SKM-1 treated with dmso at 0.1 percent for 144 hours (cell line): Measurements from ENCODE around the gene GSS.

Experiments used
- DNase-seq: peaks from one replicate; lab custom pipeline; 2025; ENCODE audit not compliant: unreplicated experiment; lab: John Stamatoyannopoulos, UW

The GSS gene

DNA sequence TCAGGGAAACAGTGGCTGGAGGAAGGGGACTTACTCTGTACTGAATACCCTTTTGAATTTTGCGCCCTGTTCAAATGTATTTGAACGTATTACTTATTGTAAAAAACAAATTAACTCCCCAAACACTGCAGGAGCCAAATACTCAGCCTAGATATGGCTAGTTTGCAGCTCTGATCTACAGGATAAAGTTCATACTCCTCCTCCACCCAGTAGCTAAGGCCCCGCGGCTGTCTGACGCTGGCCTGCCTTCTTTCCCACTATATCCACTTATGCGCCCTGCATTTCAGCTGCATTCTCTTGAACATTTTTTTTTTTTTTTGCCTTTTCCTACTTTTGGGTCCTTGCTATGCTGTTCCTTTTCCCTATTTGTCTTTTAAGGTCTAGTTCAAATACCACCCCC is 6.5 kb downstream of the GSS start:
- no peak for DNase-seq

DNA sequence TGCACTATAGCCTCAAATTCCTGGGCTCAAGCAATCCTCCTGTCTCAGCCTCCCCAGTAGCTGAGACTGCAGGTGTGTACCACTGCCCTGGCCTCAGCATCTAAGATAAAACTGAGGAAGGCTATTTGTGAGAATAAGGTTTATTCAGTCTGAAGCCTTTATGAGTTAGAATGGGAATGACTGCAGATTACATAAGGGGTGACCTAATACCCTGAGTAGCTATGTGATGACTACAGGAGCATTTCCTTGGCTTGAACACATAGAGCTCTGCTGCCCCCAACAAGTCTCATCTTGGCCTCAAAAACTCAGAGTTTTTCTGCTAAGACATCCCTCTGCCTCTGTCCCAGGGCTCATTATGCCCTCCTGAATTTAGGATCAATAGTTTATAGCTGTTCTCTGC is 7.6 kb downstream of the GSS start:
- no peak for DNase-seq

DNA sequence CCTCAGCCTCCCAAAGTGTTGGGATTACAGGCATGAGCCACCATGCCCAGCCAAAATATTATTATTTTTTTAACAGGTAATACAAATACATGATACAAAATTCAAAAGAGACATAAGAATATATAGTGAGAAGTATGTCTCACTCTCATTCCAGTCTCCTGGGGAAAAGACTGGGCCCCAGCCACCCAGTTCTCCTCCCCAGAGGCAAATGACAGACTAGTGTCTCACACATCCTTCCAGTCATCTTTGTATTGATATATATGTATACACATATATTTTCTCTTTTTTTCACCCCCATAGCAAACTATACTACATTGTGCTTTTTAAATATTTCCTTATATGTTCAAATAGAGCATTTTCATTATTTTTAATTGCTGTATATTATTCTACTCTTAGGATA is 8.3 kb downstream of the GSS start:
- DNase-seq: no peak

GRCh38 chr20:34946661-34947060 is 8.9 kb downstream of the GSS start:
- DNase-seq: no peak

- no peak for DNase-seq
Measured at GRCh38 chr20:34945315-34946077, 10.1 kb downstream of the GSS start.

- DNase-seq: no peak
Measured at GRCh38 chr20:34943808-34944567, 11.6 kb downstream of the GSS start.

DNA sequence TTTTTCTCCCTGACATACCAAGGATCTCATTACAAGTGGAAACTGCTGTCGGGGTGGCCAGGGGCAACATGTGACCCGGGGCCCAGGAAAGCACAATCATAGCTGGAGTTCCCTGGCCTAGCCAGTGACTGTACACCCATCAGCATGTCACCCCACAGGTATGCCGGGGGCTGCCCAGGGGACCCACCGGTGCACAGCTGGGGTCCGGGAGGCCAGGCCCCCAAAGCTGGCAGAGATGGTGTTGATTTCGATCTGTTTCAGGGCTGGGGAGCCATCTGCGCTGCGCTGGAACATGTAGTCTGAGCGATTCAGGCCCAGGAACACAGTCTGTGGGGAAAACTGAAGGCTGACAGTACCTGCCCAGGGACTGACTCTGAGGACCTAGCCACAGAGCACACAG is 13.3 kb downstream of the GSS start:
- DNase-seq: no peak

- DNase-seq: no peak
Measured at GRCh38 chr20:34941226-34941625, 14.4 kb downstream of the GSS start.

GRCh38 chr20:34940081-34940481 is 15.5 kb downstream of the GSS start:
- DNase-seq: no peak

GRCh38 chr20:34938466-34939163 is 17.0 kb downstream of the GSS start:
- peak; percentile 82 for DNase-seq

- no peak for DNase-seq
Measured at GRCh38 chr20:34931771-34932170, 23.8 kb downstream of the GSS start.

- DNase-seq: no peak
Measured at GRCh38 chr20:34928411-34928810, 27.2 kb downstream of the GSS start.

DNA sequence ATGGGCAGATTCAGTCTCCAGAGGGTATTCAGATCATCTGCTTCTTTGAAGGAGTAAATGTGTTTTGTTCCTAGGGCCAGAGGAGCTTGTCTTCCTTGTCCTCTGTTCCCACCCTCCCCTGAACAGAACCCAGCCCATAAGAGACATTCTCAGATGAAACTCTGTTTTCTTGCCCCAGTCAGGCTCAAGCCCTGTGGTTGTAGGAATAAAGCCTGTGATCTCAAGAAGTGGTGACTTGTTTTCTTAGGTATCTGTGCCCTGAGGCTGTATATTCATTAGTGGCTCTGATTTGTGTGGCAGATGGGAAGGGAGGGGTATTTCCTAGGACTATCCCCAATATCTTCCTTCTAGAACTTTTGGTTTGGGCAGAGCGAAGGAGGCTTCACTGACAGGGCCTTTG is 27.9 kb downstream of the GSS start:
- DNase-seq: no peak

GRCh38 chr20:34926581-34926980 is 29.0 kb downstream of the GSS start:
- no peak for DNase-seq

DNA sequence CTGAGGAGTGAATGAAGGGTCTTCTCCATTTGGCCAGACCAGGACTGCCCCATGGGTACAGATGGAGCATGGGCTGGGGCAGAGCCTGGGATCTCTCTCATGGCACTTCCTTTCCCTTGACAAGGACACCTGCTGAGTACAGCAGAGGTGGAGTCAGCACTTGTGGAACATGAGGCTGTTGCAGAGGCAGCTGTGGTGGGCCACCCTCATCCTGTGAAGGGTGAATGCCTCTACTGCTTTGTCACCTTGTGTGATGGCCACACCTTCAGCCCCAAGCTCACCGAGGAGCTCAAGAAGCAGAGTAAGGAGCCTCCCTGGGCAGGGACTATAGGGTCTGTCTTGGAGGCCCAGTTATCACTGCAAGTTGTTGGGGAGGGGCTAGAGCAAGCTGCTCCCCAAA is 29.6 kb downstream of the GSS start:
- no peak for DNase-seq

DNA sequence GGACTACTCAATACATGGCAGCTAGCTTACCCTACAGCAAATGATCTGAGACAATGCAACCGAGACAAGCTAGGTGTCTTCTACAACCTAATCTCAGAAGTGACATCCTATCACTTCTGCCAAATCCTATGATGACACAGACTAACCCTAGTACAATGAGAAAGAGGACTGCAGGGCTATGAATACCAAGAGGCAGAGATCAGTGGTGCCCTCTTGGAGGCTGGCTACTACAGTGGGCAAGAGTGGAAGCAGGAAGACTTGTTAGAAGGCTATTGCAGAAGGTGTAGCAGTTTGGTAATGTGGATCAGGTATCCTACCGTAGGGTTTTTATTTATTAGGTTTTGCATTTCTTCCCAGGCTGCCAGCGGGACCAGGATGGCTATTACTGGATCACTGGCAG is 30.3 kb downstream of the GSS start:
- DNase-seq: no peak

GRCh38 chr20:34923414-34923813 is 32.2 kb downstream of the GSS start:
- DNase-seq: no peak

DNA sequence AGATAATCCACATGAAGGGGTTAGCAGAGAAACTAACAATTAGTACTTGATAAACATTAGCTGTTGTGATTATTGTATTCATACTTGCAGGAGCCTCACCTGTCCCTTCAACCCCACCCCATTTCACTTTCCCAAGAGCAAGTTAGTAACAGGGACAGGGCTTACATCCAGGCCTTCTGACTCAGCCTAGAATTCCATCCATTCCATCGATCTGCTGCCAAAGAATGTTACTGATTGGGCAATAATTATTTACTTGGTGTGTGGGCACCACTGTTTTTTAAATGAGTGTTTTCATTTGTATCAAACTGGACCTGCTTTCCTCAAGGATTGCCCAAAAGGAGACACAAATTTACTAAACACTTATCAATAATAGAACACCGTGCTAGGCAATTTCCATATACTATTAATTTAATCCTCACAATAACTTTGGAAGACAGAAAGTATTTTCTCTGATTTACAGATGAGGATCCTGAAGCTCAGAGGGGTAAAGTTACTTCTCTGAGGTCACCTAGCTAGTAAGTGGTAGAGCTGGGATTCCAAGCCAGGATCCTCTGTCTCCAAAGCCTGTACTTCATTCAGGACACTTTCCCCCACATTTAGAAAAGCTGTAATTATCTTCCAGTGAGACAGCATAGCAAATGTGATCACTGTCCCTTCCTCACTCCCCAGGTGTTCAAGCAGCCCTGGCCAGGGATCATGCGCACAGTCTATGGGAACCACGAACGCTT is 32.8 kb downstream of the GSS start:
- DNase-seq: no peak

GRCh38 chr20:34921436-34921835 is 34.2 kb downstream of the GSS start:
- DNase-seq: no peak

DNA sequence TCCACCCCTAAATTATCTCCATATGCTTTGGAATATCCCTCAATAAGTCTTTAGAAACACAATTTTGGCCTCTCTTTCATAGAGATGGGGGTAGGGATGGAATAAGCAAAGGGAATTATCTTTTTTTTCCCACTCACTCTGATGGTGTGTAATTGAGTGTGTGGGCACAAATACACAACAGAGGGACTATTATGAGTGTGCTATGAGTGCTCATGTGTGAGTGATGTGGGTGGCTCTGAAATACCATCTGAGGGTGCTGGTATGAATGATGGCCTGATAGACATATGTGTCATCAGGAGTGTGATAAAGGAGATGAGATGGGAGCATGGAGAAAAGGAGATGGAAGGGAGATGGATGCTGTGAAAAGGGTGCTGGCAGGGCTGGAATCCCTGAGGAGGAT is 35.6 kb downstream of the GSS start:
- DNase-seq: no peak

DNA sequence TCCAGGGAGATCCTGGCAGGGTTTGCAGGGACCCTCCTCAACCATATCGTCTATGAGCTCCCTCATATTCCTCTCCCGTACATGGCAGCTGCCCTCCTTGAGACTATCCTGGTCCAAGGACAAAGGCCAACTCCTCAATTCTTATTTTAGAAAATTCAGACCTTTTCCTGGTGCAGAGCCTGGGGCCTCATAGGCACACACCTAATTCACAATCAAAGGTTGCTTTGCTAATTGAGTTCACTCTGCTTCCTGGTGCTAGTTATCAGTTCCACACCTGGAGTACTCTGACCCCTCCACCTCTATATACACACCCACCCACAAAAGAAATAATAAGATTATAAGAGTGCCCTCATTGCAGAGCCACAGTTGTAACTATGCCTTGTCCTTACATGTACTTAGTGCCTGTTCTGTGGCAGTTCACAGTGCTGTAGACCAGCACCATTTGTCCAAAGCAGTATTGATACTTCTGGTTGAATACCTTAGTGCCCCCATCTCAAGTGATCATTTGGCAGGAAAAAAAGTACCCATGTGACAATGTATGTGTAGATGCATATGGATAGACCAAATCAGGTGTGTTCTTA is 38.7 kb downstream of the GSS start:
- no peak for DNase-seq
